HepG2 (cell line): ENCODE measurements around the gene ATF6. TPM values are rescaled to one million over a fixed set of nuclear protein-coding genes. Genes with fewer than 3 reads are reported as not detected.
A peak's percentile ranks its signal among the peaks of the same experiment; 100 is the strongest.

Experiments used
- CHCHD3 ChIP-seq: sonication (generic); formaldehyde crosslinking; IDR thresholded peaks from 2 replicates; pipeline ENCODE4 v1.8.0; 2022; ENCODE audit warnings: mild to moderate bottlenecking, missing genetic modification reagents, moderate library complexity
- EED ChIP-seq: sonication (generic); formaldehyde crosslinking; IDR thresholded peaks from 2 replicates; pipeline ENCODE4 v1.5.0; 2020; ENCODE audit warnings: mild to moderate bottlenecking, missing genetic modification reagents
- EP300 ChIP-seq, 3 experiments: sonication (generic) in 1 of 3; formaldehyde crosslinking in 1 of 3; IDR thresholded peaks; 2 replicates each; pipeline versions ENCODE4 v1.5.1 to v1.6.1; 2011 to 2020; ENCODE audit warnings: low read depth in 2 of 3, low read length in 2 of 3, borderline replicate concordance in 1 of 3, improper control_type of control experiment in 1 of 3, mild to moderate bottlenecking in 1 of 3, missing genetic modification reagents in 1 of 3, moderate library complexity in 1 of 3
- FOSL2 ChIP-seq: sonication (generic); formaldehyde crosslinking; IDR thresholded peaks from 2 replicates; pipeline ENCODE4 v1.4.0; 2020; ENCODE audit warnings: missing genetic modification reagents
- FOXA1 ChIP-seq, 2 experiments: fragments of 450-650 bp in 1 of 2; sonication (generic) in 1 of 2; formaldehyde crosslinking in 1 of 2; IDR thresholded peaks; 2 replicates each; pipeline versions ENCODE4 v1.4.0 to v1.6.1; 2016 to 2020; ENCODE audit warnings: missing genetic modification reagents in 1 of 2
- FOXJ3 ChIP-seq: sonication (generic); formaldehyde crosslinking; IDR thresholded peaks from 2 replicates; pipeline ENCODE4 v1.4.0; 2020; ENCODE audit warnings: missing genetic modification reagents, mild to moderate bottlenecking, borderline replicate concordance
- GATAD2A ChIP-seq: IDR thresholded peaks from 2 replicates; pipeline ENCODE4 v1.6.1; 2016
- MAZ ChIP-seq, 2 experiments: sonication (generic) in 1 of 2; formaldehyde crosslinking in 1 of 2; IDR thresholded peaks; 2 replicates each; pipeline versions ENCODE4 v1.5.0 to v1.6.1; 2012 to 2020; ENCODE audit warnings: low read depth in 2 of 2, mild to moderate bottlenecking in 2 of 2, borderline replicate concordance in 1 of 2, improper control_type of control experiment in 1 of 2, low read length in 1 of 2, missing genetic modification reagents in 1 of 2, moderate library complexity in 1 of 2
- MIER2 ChIP-seq: IDR thresholded peaks from 2 replicates; pipeline ENCODE4 v1.6.1; 2016; ENCODE audit warnings: missing biosample characterization, missing genetic modification reagents
- NFE2L2 ChIP-seq: fragments of 150-350 bp; IDR thresholded peaks from 2 replicates; pipeline ENCODE4 v1.6.1; 2014; ENCODE audit warnings: low read length
- RARG ChIP-seq: sonication (generic); formaldehyde crosslinking; IDR thresholded peaks from 2 replicates; pipeline ENCODE4 v1.4.0; 2020; ENCODE audit warnings: low read depth, mild to moderate bottlenecking, missing genetic modification reagents
- RFXAP ChIP-seq: sonication (generic); formaldehyde crosslinking; IDR thresholded peaks from 2 replicates; pipeline ENCODE4 v1.4.0; 2020; ENCODE audit warnings: missing genetic modification reagents, borderline replicate concordance
- SALL2 ChIP-seq: sonication (generic); formaldehyde crosslinking; IDR thresholded peaks from 2 replicates; pipeline ENCODE4 v1.8.1; 2023; ENCODE audit warnings: mild to moderate bottlenecking, missing genetic modification reagents, inconsistent platforms
- STAT5B ChIP-seq: sonication (generic); formaldehyde crosslinking; IDR thresholded peaks from 2 replicates; pipeline ENCODE4 v1.4.0; 2020; ENCODE audit warnings: missing genetic modification reagents
- TBL1XR1 ChIP-seq: fragments of 150-350 bp; IDR thresholded peaks from 2 replicates; pipeline ENCODE4 v1.6.1; 2014; ENCODE audit warnings: borderline replicate concordance, low read length; ENCODE audit not compliant: partially characterized antibody
- TEAD2 ChIP-seq: sonication (generic); formaldehyde crosslinking; IDR thresholded peaks from 2 replicates; pipeline ENCODE4 v1.9.0; 2021; ENCODE audit warnings: missing genetic modification reagents
- ZFP91 ChIP-seq: sonication (generic); formaldehyde crosslinking; IDR thresholded peaks from 2 replicates; pipeline ENCODE4 v1.9.0; 2022; ENCODE audit warnings: missing genetic modification reagents, mild to moderate bottlenecking, borderline replicate concordance
- ZNF136 ChIP-seq: sonication (generic); formaldehyde crosslinking; IDR thresholded peaks from 2 replicates; pipeline ENCODE4 v1.8.1; 2022; ENCODE audit warnings: low read depth, mild to moderate bottlenecking, moderate library complexity, missing genetic modification reagents
- ZNF460 ChIP-seq: sonication (generic); formaldehyde crosslinking; IDR thresholded peaks from 2 replicates; pipeline ENCODE4 v1.5.1; 2020; ENCODE audit warnings: missing genetic modification reagents, mild to moderate bottlenecking, borderline replicate concordance
- ZNF546 ChIP-seq: sonication (generic); formaldehyde crosslinking; conservative IDR thresholded peaks from 2 replicates; pipeline ENCODE4 v1.8.1; 2023; ENCODE audit warnings: mild to moderate bottlenecking, missing genetic modification reagents
- ZNF597 ChIP-seq: sonication (generic); formaldehyde crosslinking; IDR thresholded peaks from 2 replicates; pipeline ENCODE4 v1.5.0; 2020; ENCODE audit warnings: missing genetic modification reagents
- ZNF773 ChIP-seq: sonication (generic); formaldehyde crosslinking; IDR thresholded peaks from 2 replicates; pipeline ENCODE4 v1.4.0; 2020; ENCODE audit warnings: missing genetic modification reagents, borderline replicate concordance
- ZNF782 ChIP-seq: sonication (generic); formaldehyde crosslinking; IDR thresholded peaks from 2 replicates; pipeline ENCODE4 v1.4.0; 2020; ENCODE audit warnings: missing genetic modification reagents, mild to moderate bottlenecking, borderline replicate concordance
- ZNF891 ChIP-seq: sonication (generic); formaldehyde crosslinking; IDR thresholded peaks from 2 replicates; pipeline ENCODE4 v1.5.0; 2020; ENCODE audit warnings: mild to moderate bottlenecking, missing genetic modification reagents
- polyA plus RNA-seq, 8 experiments: library from polyadenylated mRNA; depleted of rRNA in 3 of 8; stranded (reverse) in 7 of 8; unstranded in 1 of 8; fragments of >200 nt; fragmentation: Illumina TruSeq in 4 of 8; extraction: Trizol in 4 of 8; gene quantifications; 2 replicates each; pipeline versions ENCODE4 v1.2.1 to v1.2.3, GENCODE V29; 2011 to 2016; ENCODE audit warnings: low read depth in 4 of 8, missing spikeins in 1 of 8, mixed read lengths in 1 of 8; ENCODE audit not compliant: insufficient read depth in 1 of 8
- total RNA-seq, 5 experiments: library from RNA; depleted of rRNA; stranded (reverse); fragments of >200 nt; fragmentation: Illumina TruSeq; extraction: Trizol; gene quantifications; 2 replicates each; pipeline ENCODE4 v1.2.3, GENCODE V29; 2016; ENCODE audit warnings: low read depth in 1 of 5
- TF ChIP-seq, protein P1 (sequence below): sonication (generic); formaldehyde crosslinking; IDR thresholded peaks from 2 replicates; pipeline ENCODE4 v1.9.0; 2022; ENCODE audit warnings: low read depth, missing genetic modification reagents

Gene ATF6
- total and polyA plus RNA-seq, 2 of the 13 experiments (the other 11 are each of a cell fraction or from before 2014, with no cell fraction given), result 13.2 to 14.5 TPM

DNA sequence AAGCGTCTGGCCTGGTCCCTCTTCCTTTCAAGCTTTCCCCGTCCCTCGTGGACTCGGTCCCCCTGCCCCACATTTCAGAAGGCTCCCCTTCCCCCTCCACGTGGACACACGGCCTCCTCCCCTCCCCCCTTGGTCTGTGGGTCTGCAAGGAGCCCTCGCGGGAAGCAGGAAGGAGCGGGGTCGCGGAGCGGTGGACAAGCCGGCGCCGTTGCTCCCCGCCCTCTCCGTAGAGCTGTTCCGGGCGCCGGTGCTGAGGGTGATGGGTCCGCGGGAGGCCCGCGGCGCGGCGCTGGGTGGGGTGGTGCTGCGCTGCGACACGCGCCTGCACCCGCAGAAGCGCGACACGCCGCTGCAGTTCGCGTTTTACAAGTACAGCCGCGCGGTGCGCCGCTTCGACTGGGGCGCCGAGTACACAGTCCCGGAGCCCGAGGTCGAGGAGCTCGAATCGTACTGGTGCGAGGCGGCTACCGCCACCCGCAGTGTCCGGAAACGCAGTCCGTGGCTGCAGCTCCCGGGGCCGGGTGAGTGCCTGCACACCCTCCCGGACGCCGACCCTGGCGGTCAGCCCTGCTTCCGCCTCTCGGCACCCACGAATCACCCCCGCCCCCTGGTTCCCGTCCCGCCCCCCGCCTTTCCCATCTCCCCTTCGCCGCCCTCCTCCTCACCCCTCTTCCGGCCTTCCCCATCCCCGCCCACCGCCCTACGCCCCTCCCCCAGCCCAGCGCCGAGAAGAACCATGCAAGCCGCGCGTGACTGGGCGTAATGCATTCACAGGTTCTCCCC lies 39.5 kb upstream of the ATF6 start (continued):
- TF ChIP-seq ZNF891 (peak; percentile 57; the same call in 1 of the 2 replicates), NFE2L2 (no peak), FOXJ3 (CRISPR knock-in tag) (no peak), STAT5B (CRISPR knock-in tag) (no peak), MAZ (IDR thresholded peaks at IDR 0.05; ENCODE audit: borderline replicate concordance, low read depth, low read length) (no peak), MAZ (CRISPR knock-in tag; IDR thresholded peaks at IDR 0.05; ENCODE audit: low read depth) (no peak), MIER2 (CRISPR knock-in tag) (peak; percentile 49; the same call in 1 of the 2 replicates), RFXAP (no peak), RARG (CRISPR knock-in tag) (no peak), FOSL2 (CRISPR knock-in tag) (no peak), ZNF546 (no peak), FOXA1 (IDR thresholded peaks at IDR 0.05) (no peak), FOXA1 (CRISPR knock-in tag; IDR thresholded peaks at IDR 0.05) (no peak), CHCHD3 (CRISPR knock-in tag) (0 out of 2 replicates have a peak, but pooled peaks have one; percentile 43), EP300 (IDR thresholded peaks at IDR 0.05; ENCODE audit: low read depth in 2 of 2, low read length in 2 of 2) (no peak), EP300 (CRISPR knock-in tag; IDR thresholded peaks at IDR 0.05; ENCODE audit: borderline replicate concordance) (0 out of 2 replicates have a peak, but pooled peaks have one; percentile 15), SALL2 (CRISPR knock-in tag) (no peak), ZNF782 (CRISPR knock-in tag) (no peak; the same call in 1 of the 2 replicates), ZNF773 (no peak), ZNF460 (CRISPR knock-in tag) (no peak), ZNF597 (CRISPR knock-in tag) (no peak), ZFP91 (CRISPR knock-in tag) (no peak; the same call in 1 of the 2 replicates), GATAD2A (no peak), TEAD2 (CRISPR knock-in tag) (no peak), TBL1XR1 (no peak), ZNF136 (CRISPR knock-in tag) (no peak), EED (CRISPR knock-in tag) (no peak)
- TF ChIP-seq, protein P1, sequence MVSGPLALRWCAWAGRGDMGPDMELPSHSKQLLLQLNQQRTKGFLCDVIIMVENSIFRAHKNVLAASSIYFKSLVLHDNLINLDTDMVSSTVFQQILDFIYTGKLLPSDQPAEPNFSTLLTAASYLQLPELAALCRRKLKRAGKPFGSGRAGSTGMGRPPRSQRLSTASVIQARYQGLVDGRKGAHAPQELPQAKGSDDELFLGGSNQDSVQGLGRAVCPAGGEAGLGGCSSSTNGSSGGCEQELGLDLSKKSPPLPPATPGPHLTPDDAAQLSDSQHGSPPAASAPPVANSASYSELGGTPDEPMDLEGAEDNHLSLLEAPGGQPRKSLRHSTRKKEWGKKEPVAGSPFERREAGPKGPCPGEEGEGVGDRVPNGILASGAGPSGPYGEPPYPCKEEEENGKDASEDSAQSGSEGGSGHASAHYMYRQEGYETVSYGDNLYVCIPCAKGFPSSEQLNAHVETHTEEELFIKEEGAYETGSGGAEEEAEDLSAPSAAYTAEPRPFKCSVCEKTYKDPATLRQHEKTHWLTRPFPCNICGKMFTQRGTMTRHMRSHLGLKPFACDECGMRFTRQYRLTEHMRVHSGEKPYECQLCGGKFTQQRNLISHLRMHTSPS, result no peak
